NAMALWA (cell line): ENCODE measurements around the gene DNAH14.
"Not testable (repeated sequence)": the region's sequence is repeated elsewhere in the genome, so short reads cannot be mapped to it uniquely, and the experiment has no call there.

Experiments
- DNase-seq: peaks from one replicate; pipeline ENCODE4 v3.0.0-alpha.2; 2015; ENCODE audit warnings: low spot score

DNAH14 gene

DNA sequence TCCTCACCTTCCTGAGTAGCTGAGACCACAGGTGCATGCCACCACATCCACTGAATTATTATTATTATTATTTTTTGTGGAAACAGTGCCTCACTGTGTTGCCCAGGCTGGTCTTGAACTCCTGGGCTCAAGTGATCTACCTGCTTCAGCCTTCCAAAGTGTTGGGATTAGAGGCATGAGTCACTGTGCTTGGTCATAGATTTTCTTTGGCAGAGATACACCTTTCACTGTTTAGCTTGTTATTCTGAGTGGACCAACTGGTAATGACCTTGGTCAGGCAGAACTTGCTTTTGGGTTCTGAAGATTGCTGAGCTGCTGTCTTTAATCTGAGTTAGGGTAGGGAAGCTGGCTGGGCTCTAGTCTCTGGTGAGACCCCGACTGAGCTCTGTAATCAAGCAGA, 66.8 kb downstream of the DNAH14 start:
- DNase-seq, result no peak

- no peak for DNase-seq
These were observed 68.7 kb downstream of the DNAH14 start for GRCh38 chr1:224998185-224998584.

GRCh38 chr1:225004396-225004795, 74.9 kb downstream of the DNAH14 start:
- no peak for DNase-seq

DNA sequence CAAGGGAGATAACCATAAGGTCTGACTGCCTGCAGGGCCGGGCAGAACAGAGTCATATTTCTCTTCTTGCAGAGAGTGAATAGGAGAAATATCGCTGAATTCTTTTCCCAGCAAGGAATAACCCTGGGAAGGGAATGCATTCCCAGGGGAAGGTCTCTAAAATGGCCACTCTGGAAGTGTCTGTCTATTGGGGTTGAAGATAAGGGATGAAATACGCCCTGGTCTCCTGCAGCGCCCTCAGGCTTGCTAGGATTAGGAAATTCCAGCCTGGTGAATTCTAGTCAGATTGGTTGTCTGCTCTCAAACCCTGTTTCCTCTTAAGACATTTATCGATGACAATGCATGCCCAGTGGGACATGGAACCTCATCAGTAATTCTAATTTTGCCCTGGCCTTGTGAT, 76.9 kb downstream of the DNAH14 start:
- DNase-seq, result not testable (repeated sequence)

DNA sequence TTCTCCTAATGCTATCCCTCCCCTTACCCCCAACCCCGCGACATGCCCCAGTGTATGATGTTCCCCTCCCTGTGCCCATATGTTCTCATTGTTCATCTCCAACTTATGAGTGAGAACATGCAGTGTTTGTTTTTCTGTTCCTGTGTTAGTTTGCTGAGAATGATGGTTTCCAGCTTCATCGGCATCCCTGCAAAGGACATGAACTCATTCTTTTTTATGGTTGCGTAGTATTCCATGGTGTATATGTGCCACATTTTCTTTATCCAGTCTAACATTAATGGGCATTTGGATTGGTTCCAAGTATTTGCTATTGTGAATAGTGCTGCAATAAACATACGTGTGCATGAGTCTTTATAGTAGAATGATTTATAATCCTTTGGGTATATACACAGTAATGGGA, 78.6 kb downstream of the DNAH14 start:
- not testable (repeated sequence) for DNase-seq

DNA sequence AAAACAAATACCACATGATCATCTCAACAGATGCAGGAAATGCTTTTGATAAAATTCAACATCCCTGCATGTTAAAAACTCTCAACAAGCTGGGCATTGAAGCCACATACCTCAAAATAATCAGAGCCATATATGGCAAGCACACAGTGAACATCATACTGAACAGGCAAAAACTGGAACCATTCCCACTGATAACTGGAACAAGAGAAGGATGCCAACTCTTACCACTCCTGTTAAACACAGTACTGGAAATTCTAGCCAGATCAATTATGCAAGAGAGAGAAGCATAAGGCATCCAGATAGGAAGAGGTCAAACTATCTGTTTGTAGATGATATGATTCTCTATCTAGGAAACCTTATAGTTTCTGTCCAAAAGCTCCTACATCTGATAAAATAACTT, 91.6 kb downstream of the DNAH14 start:
- DNase-seq, result no peak

DNA sequence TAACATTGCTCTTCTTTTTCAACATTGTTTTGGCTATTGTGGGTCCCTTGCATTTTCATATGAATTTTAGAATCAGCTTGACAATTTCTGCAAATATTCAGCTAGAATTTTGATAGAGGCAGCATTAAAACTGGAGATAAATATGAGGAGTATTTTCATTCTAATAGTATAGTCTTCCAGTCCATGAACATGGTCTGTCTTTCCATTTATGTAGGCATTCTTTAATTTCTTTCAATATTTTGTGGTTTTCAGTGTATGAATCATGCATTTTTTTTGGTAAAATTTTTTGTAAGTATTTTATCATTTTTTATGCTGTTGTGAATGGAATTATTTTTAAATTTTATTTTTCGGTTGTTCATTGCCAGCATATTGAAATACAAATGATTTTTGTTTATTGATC, 97.2 kb downstream of the DNAH14 start:
- DNase-seq, result no peak

DNA sequence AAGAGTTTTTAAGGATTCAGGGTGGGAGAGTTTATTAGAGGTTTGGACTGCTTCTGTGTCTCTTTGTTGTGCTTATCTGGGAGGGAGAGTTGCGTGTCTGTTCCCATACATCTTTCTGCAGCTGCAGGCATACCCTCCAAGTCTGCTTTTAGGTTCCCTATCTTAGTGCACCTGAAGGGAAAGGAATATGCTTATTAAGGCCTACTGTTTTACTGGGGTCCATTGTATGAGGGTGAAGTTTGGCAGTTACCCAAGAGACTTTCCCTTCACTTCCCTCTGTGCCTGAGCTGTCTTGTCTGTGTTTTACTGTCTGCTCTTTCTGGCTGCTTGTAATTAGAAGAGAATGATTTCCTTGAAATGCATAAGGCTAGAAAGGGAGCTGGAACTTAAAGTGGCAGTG, 107.0 kb downstream of the DNAH14 start:
- not testable (repeated sequence) for DNase-seq

DNA sequence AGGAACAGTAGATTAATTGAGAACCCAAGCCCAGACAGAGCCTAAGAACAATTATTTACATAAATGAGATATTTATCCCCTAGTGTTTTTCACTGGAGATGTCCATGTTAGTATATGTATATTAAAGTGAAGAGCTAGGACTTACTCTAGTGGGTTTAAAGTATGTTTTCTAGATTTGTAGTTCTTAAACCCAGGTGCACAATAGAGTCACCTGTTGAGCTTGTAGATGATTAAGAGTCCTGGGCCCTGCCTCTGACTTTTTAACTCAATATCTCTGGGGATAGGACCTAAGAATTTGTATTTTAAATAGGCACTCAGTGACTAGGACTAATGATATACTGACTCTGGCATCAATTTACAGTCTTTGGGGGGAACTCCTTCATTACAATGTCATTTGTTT, 112.8 kb downstream of the DNAH14 start:
- DNase-seq, result no peak

DNA sequence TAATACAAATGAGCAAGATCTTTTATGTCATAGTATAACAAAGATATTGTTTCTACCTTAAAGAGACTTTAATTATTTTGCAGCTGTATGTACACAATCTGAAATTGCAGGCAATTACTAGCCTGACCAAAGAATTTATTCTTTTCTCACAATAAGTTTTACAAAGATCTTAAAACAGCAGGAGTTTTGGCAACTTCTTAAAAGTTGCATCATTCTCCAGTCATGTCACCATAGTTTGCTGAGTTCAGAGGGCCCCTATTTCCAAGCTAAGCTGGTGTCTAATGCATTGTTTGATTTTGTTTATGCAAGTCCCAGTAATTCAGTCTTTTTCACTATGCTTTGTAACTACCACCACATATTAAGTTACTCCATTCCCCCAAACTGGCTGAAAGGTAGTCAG, 114.8 kb downstream of the DNAH14 start:
- DNase-seq, result no peak

DNA sequence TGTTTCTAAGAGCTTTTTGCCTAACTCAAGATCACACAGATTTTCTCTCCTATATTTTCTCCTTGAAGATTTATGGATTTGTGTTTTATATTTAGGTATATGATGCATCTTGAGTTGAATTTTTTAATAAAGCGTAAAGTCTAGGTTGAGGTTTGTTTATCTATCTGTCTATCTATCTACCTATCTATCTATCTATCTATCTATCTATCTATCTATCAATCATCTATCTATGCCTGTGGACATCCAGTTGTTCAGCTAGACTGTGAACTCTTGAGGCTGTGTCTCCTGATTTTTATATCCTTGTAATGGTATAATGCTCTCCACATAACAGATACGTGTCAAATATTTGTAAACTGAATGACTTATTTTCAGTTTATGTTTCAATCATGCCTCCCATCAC, 120.1 kb downstream of the DNAH14 start:
- DNase-seq, result no peak

- no peak for DNase-seq
These were observed 134.2 kb downstream of the DNAH14 start for GRCh38 chr1:225063722-225064121.

- DNase-seq, result no peak
These were observed 141.5 kb downstream of the DNAH14 start for GRCh38 chr1:225070972-225071371.

GRCh38 chr1:225097175-225097574, 167.7 kb downstream of the DNAH14 start:
- no peak for DNase-seq

GRCh38 chr1:225111000-225111399, 181.5 kb downstream of the DNAH14 start:
- DNase-seq, result no peak

DNA sequence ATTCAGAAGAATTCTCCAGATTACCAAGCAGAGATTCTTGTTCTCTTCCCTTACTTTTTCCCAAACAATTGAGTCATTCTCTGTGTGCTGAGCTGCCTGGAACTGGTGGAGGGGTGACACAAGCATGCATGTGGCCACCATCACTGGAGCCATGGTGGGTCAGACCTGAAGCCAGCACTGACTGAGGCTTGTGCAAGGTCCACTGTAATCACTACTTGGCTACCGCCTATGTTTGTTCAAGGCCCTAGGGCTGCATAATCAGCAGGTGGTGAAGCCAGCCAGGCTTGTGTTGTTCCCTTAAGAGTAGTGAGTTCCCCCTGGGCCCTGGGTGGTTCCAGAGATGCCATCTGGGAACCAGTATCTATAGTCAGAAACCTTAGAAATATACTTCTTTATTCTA, 183.8 kb downstream of the DNAH14 start:
- no peak for DNase-seq

GRCh38 chr1:225114354-225114990, 185.0 kb downstream of the DNAH14 start:
- DNase-seq, result no peak

- no peak for DNase-seq
These were observed 189.8 kb downstream of the DNAH14 start for GRCh38 chr1:225119307-225119706.

GRCh38 chr1:225121095-225121494, 191.6 kb downstream of the DNAH14 start:
- DNase-seq, result no peak

GRCh38 chr1:225131869-225132268, 202.4 kb downstream of the DNAH14 start:
- no peak for DNase-seq

DNA sequence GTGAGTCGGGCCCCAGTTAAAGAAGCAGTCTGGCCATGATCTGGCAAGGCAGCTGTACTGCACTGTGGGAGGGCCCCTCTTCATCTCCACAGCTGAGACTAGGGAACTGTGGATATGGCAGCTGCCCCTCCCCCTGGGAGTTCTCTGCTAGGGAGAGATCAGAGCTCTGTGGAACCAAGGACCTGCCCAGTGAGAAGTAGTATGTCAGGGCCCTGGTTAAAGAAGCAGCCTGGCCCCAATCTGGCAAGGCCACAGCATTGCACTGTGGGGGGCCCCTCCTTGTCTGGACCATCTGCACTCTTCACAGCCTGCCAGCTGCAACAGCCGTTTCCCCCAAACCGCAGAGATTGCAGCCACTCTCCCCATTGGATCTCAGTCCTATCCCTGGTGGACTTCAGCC, 208.5 kb downstream of the DNAH14 start:
- no peak for DNase-seq

GRCh38 chr1:225143001-225143400, 213.5 kb downstream of the DNAH14 start:
- DNase-seq, result no peak

- DNase-seq, result no peak
These were observed 217.0 kb downstream of the DNAH14 start for GRCh38 chr1:225146478-225146877.

DNA sequence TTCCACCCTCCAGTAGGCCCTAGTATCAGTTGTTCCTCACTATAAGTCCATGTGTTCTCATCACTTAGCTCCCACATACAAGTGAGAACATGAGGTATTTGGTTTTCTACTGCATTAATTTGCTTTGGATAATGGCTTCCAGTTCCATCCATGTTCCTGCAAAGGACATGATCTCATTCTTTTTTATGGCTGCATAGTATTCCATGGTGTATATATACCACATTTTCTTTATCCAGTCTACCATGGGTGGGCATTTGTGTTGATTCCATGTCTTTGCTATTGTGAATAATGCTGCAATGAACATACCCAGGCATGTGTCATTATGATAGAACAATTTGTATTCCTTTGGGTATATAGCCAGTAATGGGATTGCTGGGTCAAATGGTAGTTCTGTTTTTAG, 218.3 kb downstream of the DNAH14 start:
- DNase-seq, result not testable (repeated sequence)

DNA sequence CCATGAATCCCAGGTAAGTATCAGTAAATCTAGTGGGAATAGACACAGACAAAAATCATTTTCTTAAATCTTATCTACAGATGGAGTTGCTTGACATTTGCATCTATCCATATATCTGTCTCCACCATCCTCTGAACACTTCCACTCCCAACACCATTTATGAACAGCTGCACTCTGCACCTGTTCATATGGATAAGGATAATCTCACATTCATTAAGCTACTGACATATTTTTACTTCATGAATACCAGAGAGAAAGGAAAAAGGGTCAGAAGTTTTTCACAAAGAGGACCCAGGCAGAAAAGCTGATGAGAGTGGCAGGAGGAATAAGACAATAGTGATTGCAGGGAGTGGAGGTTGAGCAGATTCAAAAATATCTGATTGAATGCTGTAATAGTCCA, 222.6 kb downstream of the DNAH14 start:
- no peak for DNase-seq
